Measurements from ENCODE around the gene WDR33.

The WDR33 gene

GRCh38 chr2:127715778-127716449 is 95.1 kb downstream of the WDR33 start:
- no peak for DNase-seq

DNA sequence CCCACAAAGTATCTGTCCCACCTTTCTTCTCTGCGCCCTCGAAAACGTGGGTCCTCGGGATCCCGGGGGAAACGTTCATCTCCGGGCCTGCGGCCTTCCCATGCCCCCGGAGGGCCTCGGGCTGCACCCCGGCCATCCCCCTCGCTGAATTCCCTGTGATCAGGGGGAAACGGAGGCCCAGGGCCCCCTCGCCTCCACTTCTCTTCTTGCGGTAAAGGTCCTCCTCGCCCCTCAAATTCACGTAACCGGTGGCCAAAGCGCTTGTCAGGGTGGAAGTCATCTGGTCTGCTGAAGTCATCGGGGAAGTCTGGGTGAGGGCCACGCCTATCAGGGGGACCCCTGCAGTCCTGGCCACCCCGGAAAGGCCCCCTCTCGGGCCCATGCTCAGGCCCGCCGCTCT is 97.4 kb downstream of the WDR33 start:
- no peak for DNase-seq

DNA sequence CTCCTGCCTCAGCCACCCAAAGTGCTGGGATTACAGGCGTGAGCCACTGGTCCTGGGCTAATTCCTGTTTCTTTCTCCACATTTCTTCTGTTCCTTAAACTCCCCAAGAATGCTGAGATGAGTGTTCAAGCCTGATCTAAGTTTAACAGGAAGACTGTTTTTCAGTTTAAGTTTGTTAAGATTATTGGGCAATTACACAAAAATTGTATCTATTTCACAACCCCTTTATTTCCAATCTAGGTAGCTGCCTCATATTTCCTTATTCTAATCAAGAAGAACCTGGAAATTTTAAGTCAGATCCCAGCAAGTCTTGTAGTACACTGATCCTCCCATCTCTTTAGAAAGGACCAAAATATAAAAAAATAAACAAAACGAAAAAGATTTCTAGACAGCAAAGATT is 98.0 kb downstream of the WDR33 start:
- DNase-seq: no peak

GRCh38 chr2:127709336-127709735 is 101.6 kb downstream of the WDR33 start:
- DNase-seq: no peak

- DNase-seq: no peak
These were observed 102.9 kb downstream of the WDR33 start for GRCh38 chr2:127707890-127708648.

DNA sequence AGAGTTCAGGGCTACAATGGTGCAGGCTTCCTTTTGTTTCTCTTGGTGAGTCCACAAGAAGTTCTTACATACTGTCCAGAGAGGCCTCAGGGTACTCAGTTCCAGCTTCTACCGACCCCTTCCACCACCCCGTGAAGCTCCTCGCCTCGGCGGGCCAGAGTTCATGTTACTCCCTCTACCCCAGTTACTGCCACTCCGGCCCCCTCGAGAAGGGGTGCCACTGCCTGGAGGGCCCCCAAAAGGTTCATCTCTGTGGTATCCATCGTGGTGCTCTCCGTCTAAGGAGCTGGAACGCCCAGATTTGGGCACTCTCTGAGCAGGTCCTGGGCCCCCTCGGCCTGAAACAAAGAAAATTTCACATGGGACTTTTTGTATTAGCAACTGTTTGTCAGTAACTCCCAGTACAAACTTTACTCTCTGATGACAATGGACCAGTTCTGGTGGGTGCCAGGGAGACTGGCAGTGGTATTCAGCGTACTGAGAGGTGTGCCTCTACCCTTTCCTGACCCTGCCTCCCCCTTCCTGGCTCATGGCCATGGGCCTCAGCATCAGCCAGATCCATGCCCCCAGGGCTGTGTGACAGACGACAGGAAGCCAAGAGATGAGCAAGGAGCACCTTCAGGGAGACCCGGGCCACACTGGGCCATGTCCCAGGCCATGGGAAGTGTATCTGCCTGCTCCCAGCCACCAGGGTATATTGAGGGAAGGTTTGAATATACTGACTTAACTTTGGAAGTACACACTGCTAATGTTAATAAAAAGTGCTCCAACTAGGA is 104.6 kb downstream of the WDR33 start:
- no peak for DNase-seq

- DNase-seq: no peak
These were observed 105.4 kb downstream of the WDR33 start for GRCh38 chr2:127705391-127706065.

DNA sequence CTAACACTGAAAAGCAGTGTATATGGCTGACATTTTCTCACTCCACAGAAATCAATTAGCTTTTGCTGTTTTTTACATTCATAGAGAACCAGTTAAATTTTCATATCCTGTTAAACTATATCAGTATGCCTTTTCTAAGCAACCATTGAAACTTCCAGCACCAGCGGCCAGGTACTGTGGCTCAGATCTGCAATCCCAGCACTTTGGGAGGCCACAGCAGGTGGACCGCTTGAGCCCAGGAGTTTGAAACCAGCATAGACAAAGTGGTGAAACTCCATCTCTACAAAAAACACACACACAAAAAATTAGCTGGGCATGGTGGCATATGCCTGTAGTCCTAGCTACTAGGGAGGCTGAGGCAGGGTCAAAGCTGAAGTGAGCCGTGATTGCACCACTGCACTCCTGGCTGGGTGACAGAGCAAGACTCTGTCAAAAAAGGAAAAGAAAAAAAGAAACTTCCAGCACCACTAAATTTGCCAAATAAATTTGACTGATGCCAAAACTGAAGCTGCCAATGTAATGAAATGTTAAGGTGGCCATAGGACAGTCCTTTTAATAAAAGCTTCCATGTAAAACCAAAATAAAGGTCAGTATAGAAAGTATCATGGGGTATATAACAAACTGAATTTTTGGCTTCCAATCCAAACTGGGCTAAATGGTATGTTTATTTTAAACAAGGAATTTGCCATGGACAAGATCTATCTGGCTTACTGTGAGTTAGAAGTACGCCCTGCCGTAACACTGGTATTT is 106.2 kb downstream of the WDR33 start:
- no peak for DNase-seq

GRCh38 chr2:127703282-127703681 is 107.7 kb downstream of the WDR33 start:
- no peak for DNase-seq

GRCh38 chr2:127702395-127703009 is 108.5 kb downstream of the WDR33 start:
- no peak for DNase-seq

DNA sequence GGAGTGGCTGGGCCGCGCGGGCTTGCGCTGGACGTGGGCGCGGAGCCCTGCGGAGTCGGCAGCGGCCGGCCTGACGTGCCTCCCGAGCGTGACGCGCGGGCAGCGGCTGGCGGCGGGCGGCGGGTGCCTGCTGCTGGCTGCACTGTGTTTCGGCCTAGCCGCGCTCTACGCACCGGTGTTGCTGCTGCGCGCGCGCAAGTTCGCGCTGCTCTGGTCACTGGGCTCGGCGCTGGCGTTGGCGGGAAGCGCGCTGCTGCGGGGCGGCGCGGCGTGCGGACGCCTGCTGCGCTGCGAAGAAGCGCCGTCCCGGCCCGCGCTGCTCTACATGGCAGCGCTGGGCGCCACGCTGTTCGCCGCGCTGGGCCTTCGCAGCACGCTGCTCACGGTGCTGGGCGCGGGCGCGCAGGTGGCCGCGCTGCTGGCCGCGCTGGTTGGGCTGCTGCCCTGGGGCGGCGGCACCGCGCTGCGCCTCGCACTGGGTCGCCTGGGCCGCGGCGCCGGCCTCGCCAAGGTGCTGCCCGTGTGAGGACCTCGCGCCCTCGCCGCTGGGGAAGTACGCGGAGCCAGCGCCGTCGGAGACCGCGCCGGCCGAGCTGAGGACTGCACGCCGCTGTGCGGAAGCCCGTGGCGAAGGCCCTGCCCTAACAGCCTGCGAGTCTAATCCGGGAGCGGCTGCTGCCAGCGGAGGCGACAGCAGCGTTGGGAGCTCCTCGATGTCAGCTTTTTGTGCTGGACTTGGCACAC is 109.1 kb downstream of the WDR33 start:
- peak; percentile 12 for DNase-seq

DNA sequence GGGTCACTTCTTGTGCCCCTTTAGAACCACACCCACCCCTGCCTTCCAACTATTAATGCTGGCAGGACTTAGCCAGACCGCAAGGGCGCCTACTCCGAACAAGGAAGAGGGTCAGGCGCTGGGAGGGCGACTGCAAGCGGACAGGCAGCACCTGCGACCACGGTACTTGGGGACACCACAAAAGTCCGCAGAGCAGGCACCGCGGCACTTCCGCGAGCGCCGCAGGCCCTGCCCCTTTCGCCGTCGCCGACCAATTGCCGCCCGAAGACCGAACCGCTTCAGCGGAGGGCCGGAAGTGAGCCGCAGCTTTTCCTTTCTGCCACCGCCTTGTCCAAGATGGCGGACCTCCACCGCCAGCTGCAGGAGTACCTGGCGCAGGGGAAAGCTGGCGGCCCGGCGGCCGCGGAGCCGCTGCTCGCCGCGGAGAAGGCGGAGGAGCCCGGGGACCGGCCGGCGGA is 109.7 kb downstream of the WDR33 start, which contains the start of gene SFT2D3:
Gene SFT2D3, plus strand, starts transcription at position 305 of the 458 bp plus-strand sequence. Its CDS starts 32 bp downstream, at position 337.
- peak; percentile 75 for DNase-seq

GRCh38 chr2:127700527-127701192 is 110.3 kb downstream of the WDR33 start:
- peak; percentile 69 for DNase-seq

DNA sequence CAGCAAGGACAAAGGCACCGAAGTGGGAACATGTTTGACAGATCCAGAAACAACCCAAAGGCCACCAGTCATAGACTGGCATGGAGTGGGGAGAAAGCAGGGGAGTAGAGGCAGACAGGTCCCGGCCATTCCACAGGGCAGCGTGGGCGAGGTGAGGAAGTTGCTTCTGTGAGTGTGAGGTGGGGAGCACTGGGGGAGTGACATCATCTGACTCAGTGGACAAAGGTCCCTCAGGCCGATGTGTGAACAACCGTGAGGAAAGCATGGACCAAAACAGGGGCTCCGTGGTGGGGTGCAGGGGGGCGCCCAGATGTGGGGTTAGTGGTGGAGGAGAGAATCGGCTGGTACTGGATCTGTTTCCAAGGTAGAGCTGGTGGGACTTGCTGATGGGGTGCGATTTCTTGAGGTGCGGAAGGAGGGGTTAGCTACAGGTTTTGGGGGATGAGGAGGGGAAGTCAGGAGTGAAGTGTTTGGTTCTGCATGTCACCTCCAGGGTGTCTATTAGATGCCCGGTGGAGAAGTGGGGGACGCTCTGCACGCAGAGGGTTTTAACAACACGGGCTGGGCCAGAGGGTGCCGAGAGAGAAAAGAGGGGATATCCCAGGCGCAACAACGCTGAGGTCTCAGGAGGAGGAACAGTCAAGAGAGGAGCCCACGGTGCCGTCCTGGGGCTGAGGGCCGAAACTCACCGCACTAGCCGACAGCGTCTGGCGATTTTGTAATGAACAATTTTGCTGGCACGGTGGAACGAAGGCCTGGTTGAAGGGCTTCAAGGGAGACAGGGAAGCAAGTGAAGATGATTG is 112.2 kb downstream of the WDR33 start:
- no peak for DNase-seq

GRCh38 chr2:127697482-127698180 is 113.3 kb downstream of the WDR33 start:
- no peak for DNase-seq

- no peak for DNase-seq
These were observed 115.2 kb downstream of the WDR33 start for GRCh38 chr2:127695491-127696472.

- DNase-seq: no peak
These were observed 116.0 kb downstream of the WDR33 start for GRCh38 chr2:127694986-127695385.

- DNase-seq: no peak
These were observed 120.3 kb downstream of the WDR33 start for GRCh38 chr2:127690696-127691095.

Measured in SHP77 treated with DMSO at 0.1 percent for 48 hours (cell line).